HG02884 (cell line): Measurements from ENCODE around the gene NEK7.
A peak's percentile ranks its signal among the peaks of the same experiment; 100 is the strongest.
"Not testable (repeated sequence)": the region's sequence is repeated elsewhere in the genome, so short reads cannot be mapped to it uniquely, and the experiment has no call there.

Experiments used
- ATAC-seq: cut with Tn5 transposase; IDR thresholded peaks from one replicate; pipeline ENCODE4 v1.9.1; 2021; ENCODE audit warnings: mild to moderate bottlenecking, moderate library complexity; ENCODE audit not compliant: unreplicated experiment

The NEK7 gene

GRCh38 chr1:198156745-198157240, at the start of gene NEK7:
TSS of gene NEK7 (plus strand) at chr1:198156998. CDS start at chr1:198232581, 75,583 bp downstream.
- ATAC-seq = peak; percentile 37

GRCh38 chr1:198107091-198107501, 49.7 kb upstream of the NEK7 start:
- no peak for ATAC-seq

GRCh38 chr1:198108636-198109370, 48.0 kb upstream of the NEK7 start:
- ATAC-seq = no peak

GRCh38 chr1:198109371-198109715, 47.5 kb upstream of the NEK7 start:
- ATAC-seq = no peak

GRCh38 chr1:198113342-198113750, 43.5 kb upstream of the NEK7 start:
- ATAC-seq = no peak

- no peak for ATAC-seq
Observed at GRCh38 chr1:198116069-198116468, 40.7 kb upstream of the NEK7 start.

- no peak for ATAC-seq
Observed at GRCh38 chr1:198116469-198116868, 40.3 kb upstream of the NEK7 start.

GRCh38 chr1:198117267-198117666, 39.5 kb upstream of the NEK7 start:
- ATAC-seq = no peak

GRCh38 chr1:198118134-198118533, 38.7 kb upstream of the NEK7 start:
- ATAC-seq = no peak

- no peak for ATAC-seq
Observed at GRCh38 chr1:198119906-198120305, 36.9 kb upstream of the NEK7 start.

- no peak for ATAC-seq
Observed at GRCh38 chr1:198121056-198121826, 35.6 kb upstream of the NEK7 start.

GRCh38 chr1:198122693-198123092, 34.1 kb upstream of the NEK7 start:
- no peak for ATAC-seq

- no peak for ATAC-seq
Observed at GRCh38 chr1:198123133-198123532, 33.7 kb upstream of the NEK7 start.

- no peak for ATAC-seq
Observed at GRCh38 chr1:198124673-198125072, 32.1 kb upstream of the NEK7 start.

- no peak for ATAC-seq
Observed at GRCh38 chr1:198125995-198126735, 30.6 kb upstream of the NEK7 start.

GRCh38 chr1:198128533-198128932, 28.3 kb upstream of the NEK7 start:
- ATAC-seq = no peak

- ATAC-seq = not testable (repeated sequence)
Observed at GRCh38 chr1:198130053-198130452, 26.7 kb upstream of the NEK7 start.

- peak; percentile 90 for ATAC-seq
Observed at GRCh38 chr1:198132060-198132781, 24.6 kb upstream of the NEK7 start.

- no peak for ATAC-seq
Observed at GRCh38 chr1:198134252-198134651, 22.5 kb upstream of the NEK7 start.

GRCh38 chr1:198135366-198135765, 21.4 kb upstream of the NEK7 start:
- no peak for ATAC-seq
